NT2/D1 (cell line): Measurements from ENCODE around the gene TMEM52B.

Experiments used
- YY1 ChIP-seq: IDR thresholded peaks from 2 replicates; pipeline ENCODE4 v1.6.1; 2011; ENCODE audit not compliant: insufficient read length, insufficient read depth
- ZNF274 ChIP-seq: IDR thresholded peaks from 2 replicates; pipeline ENCODE4 v1.6.1; 2011; ENCODE audit warnings: mild to moderate bottlenecking, low read depth, low read length

DNA sequence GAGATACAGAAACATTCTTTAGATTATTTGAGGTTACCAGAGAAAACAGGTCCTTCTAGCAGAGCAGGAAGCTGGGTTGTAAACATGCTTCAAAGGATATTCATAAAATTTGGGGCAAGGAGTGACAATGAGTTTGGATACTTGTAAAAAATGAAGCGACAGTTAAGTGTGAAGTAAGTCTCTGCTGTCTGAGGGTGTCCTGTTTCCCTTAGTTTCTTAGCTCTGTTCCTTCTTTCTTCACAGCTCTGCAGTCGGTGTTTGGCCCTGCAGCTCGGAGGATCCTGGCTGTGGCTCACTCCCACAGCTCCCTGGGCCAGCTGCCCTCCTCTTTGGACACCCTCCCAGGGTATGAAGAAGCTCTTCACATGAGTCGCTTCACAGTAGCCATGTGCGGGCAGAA is 10.8 kb downstream of the TMEM52B start:
- TF ChIP-seq ZNF274 (no peak), YY1 (no peak)
